Right atrium auricular region (tissue), 2 donors: ENCODE measurements around the gene RNF212. TPM values are rescaled to one million over a fixed set of nuclear protein-coding genes. Genes with fewer than 3 reads are reported as not detected.
A peak's percentile ranks its signal among the peaks of the same experiment; 100 is the strongest.
"Not testable (repeated sequence)": the region's sequence is repeated elsewhere in the genome, so short reads cannot be mapped to it uniquely, and the experiment has no call there.

Experiments
- DNase-seq: peaks from one replicate; pipeline ENCODE4 v3.0.0-alpha.2; 2019; ENCODE audit warnings: low spot score
- H3K27ac ChIP-seq, 2 donors: fragments of 200-600 bp; sonication (generic); 1 replicate in 1 of 2; 2 replicates in 1 of 2; pipeline ENCODE4 v1.5.1; 2016 to 2019
- H3K27me3 ChIP-seq, 2 donors: fragments of 200-600 bp; sonication (generic); one replicate each; pipeline versions ENCODE4 v1.5.1 to v1.6.0; 2017 to 2019
- H3K36me3 ChIP-seq: fragments of 200-600 bp; sonication (generic); one replicate; pipeline ENCODE4 v1.5.1; 2016
- H3K4me1 ChIP-seq, 2 donors: fragments of 200-600 bp; sonication (generic); one replicate each; pipeline versions ENCODE4 v1.5.1 to v1.6.0; 2017 to 2019
- H3K4me3 ChIP-seq, 2 donors: fragments of 200-600 bp; sonication (generic); 1 replicate in 1 of 2; 2 replicates in 1 of 2; pipeline ENCODE4 v1.5.1; 2017 to 2019; ENCODE audit warnings: mild to moderate bottlenecking in 1 of 2, moderate library complexity in 1 of 2
- H3K9me3 ChIP-seq, 2 donors: fragments of 200-600 bp; sonication (generic); one replicate each; pipeline ENCODE4 v1.5.1; 2019
- CTCF ChIP-seq, 2 donors: fragments of 200-600 bp; sonication (generic); IDR thresholded peaks; one replicate each; pipeline ENCODE4 v1.5.1; 2019; ENCODE audit warnings: antibody characterized with exemption in 2 of 2
- total RNA-seq, 2 donors: library from RNA; depleted of rRNA; stranded (reverse); fragments of >200 nt; gene quantifications; one replicate each; pipeline ENCODE4 v1.1.0, GENCODE V29; 2016

The RNF212 gene
- total RNA-seq, 2 donors from 2014 or later: 1.9 TPM

- Histone ChIP-seq H3K9me3 (no peaks in the 10 kb centered on the region), H3K36me3 (no peaks in the 10 kb centered on the region), H3K27ac (no peak overlapping the region), H3K4me1 (peaks cover 0 to 27% of the 10 kb centered on the region in 2 donors), H3K27me3 (peaks cover 0 to 8% of the 10 kb centered on the region in 2 donors), H3K4me3 (peak overlapping the region in 1 of 2 donors; percentile 21)
- no peak for DNase-seq
- no peak for TF ChIP-seq CTCF (IDR thresholded peaks at IDR 0.05)
Measured at GRCh38 chr4:1047976-1048772, 65.2 kb downstream of the RNF212 start.

DNA sequence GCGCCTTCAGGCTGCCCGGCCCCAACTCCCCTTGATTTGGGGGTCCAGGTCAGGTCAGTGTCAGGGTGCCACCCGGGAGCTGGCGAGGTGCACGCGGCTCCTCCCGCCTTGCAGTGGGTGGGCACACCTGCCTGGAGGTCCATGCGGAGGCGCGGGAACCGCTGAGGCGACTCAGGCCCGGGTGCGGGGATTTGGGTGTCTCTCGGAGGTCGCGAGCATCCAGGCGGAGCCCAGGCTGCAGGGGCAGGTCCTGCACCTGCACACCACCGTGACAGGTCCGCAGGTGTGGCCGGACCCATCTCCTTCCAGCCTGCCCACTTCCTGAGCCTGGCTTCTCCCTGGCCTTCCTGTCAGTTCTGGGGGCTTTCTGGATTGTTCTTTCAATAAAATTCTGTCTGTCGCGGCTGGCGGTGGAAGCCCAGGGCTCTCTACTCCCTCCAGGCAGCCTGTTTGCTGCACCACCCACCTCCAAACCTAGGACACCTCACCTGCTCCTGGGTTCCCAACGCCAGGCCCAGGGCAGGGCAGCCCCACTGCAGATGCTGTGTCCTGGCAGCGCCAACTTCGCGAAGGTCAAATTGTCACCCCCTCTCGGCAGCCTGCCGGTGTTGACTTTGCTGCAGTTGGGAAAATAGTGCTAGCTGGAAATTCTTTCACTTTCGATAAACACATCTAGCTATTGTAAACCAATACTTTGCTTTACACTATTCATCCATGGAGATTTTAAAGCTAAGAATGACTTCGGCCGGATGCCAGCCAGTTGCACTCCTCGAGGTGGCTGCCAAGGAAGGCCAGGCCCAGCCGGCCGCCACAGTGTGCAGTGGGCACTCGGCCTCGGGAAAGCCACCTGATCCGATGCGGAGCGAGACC is 66.0 kb downstream of the RNF212 start:
- Histone ChIP-seq H3K27me3 (peaks cover 0 to 8% of the 10 kb centered on the region in 2 donors), H3K36me3 (no peaks in the 10 kb centered on the region), H3K4me1 (peaks cover 0 to 30% of the 10 kb centered on the region in 2 donors), H3K27ac (no peak overlapping the region), H3K4me3 (peak overlapping the region in 1 of 2 donors; percentile 21), H3K9me3 (no peaks in the 10 kb centered on the region)
- TF ChIP-seq CTCF (IDR thresholded peaks at IDR 0.05): no peak
- DNase-seq: no peak

GRCh38 chr4:1046581-1047011 is 66.8 kb downstream of the RNF212 start:
- H3K36me3 ChIP-seq, DNase-seq, H3K27ac ChIP-seq, H3K9me3 ChIP-seq, H3K27me3 ChIP-seq: not testable (repeated sequence)
- H3K4me1 ChIP-seq: peaks cover 0 to 35% of the 10 kb centered on the region in 2 donors
- peak overlapping the region in 1 of 2 donors; percentile 21 for H3K4me3 ChIP-seq

- H3K4me3 ChIP-seq: no peak overlapping the region
- DNase-seq: no peak
- TF ChIP-seq CTCF (IDR thresholded peaks at IDR 0.05): no peak
- peaks cover 0 to 42% of the 10 kb centered on the region in 2 donors for H3K4me1 ChIP-seq
- peaks cover 0 to 8% of the 10 kb centered on the region in 2 donors for H3K27me3 ChIP-seq
- H3K9me3 ChIP-seq: no peaks in the 10 kb centered on the region
- no peak overlapping the region for H3K27ac ChIP-seq
- no peaks in the 10 kb centered on the region for H3K36me3 ChIP-seq
Measured at GRCh38 chr4:1045595-1046201, 67.7 kb downstream of the RNF212 start.

DNA sequence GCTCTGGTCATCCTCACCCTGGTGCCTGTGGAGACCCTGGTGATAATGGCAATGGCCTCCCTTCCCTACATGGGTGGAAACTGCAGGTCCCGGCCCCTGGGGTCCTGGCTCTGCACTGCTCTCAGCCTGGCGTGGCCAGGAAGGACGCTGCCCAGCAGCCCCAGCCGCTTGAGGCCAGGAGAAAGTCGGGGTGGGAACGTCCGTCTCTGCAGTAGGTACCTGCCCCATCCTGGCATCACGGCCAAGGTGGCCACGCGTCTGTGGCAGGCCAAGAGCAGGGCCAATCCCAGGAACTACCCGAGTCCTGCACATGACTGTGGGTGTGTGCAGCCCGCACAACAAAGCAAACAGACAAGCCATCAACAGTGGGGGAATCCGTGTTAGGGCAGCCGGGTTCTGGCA is 68.2 kb downstream of the RNF212 start:
- H3K4me1 ChIP-seq: peaks cover 0 to 42% of the 10 kb centered on the region in 2 donors
- H3K9me3 ChIP-seq: no peaks in the 10 kb centered on the region
- H3K27ac ChIP-seq: no peak overlapping the region
- peaks cover 0 to 8% of the 10 kb centered on the region in 2 donors for H3K27me3 ChIP-seq
- no peak overlapping the region for H3K4me3 ChIP-seq
- TF ChIP-seq CTCF (IDR thresholded peaks at IDR 0.05): no peak
- no peaks in the 10 kb centered on the region for H3K36me3 ChIP-seq
- DNase-seq: no peak
